ENCODE results near the gene GSG1L2.
"Not testable (repeated sequence)": the region's sequence is repeated elsewhere in the genome, so short reads cannot be mapped to it uniquely, and the experiment has no call there.

Gene GSG1L2

DNA sequence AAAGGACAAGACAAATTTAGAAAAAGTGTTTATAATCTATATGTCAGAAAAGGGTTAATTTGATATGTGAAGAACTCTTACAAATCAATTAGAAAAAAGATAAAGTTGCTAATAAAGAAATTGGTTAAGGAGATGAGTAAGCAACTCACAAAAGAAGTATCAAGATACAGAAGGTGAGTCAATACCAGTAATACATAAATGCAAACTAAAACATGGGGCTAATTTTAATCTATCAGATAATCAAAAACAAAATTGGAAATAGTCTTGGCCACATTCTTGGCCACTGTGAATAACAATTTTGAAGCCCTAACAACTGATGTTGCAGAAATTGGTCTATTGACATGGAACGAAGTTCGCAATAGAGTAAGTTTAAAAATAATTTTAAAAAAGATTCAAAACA lies 37.3 kb downstream of the GSG1L2 start:
- no peak for ATAC-seq
- no peak for TF ChIP-seq PPARA (CRISPR knock-in tag; IDR thresholded peaks at IDR 0.05; ENCODE audit: borderline replicate concordance)
- no peak for TF ChIP-seq TOX (CRISPR knock-in tag; IDR thresholded peaks at IDR 0.05; ENCODE audit: borderline replicate concordance)
- TF ChIP-seq ZNF8 (CRISPR knock-in tag; IDR thresholded peaks at IDR 0.05), result no peak
- TF ChIP-seq CSDC2 (CRISPR knock-in tag; IDR thresholded peaks at IDR 0.05), result no peak
- no peak for TF ChIP-seq ZFP30 (CRISPR knock-in tag; IDR thresholded peaks at IDR 0.05)
- no peak for TF ChIP-seq ZFP3 (CRISPR knock-in tag; IDR thresholded peaks at IDR 0.05)
- TF ChIP-seq, protein P1, sequence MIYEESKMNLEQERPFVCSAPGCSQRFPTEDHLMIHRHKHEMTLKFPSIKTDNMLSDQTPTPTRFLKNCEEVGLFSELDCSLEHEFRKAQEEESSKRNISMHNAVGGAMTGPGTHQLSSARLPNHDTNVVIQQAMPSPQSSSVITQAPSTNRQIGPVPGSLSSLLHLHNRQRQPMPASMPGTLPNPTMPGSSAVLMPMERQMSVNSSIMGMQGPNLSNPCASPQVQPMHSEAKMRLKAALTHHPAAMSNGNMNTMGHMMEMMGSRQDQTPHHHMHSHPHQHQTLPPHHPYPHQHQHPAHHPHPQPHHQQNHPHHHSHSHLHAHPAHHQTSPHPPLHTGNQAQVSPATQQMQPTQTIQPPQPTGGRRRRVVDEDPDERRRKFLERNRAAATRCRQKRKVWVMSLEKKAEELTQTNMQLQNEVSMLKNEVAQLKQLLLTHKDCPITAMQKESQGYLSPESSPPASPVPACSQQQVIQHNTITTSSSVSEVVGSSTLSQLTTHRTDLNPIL (CRISPR knock-in tag; IDR thresholded peaks at IDR 0.05; ENCODE audit: low read depth), result no peak
- no peak for TF ChIP-seq SNAI2 (CRISPR knock-in tag; IDR thresholded peaks at IDR 0.05)
- no peak for TF ChIP-seq RARB (CRISPR knock-in tag; IDR thresholded peaks at IDR 0.05)
- TF ChIP-seq OSR1 (CRISPR knock-in tag; IDR thresholded peaks at IDR 0.05), result no peak
- TF ChIP-seq ZNF70 (CRISPR knock-in tag; IDR thresholded peaks at IDR 0.05), result no peak
- TF ChIP-seq ZC3H10 (CRISPR knock-in tag; IDR thresholded peaks at IDR 0.05), result no peak
- TF ChIP-seq, protein P2, sequence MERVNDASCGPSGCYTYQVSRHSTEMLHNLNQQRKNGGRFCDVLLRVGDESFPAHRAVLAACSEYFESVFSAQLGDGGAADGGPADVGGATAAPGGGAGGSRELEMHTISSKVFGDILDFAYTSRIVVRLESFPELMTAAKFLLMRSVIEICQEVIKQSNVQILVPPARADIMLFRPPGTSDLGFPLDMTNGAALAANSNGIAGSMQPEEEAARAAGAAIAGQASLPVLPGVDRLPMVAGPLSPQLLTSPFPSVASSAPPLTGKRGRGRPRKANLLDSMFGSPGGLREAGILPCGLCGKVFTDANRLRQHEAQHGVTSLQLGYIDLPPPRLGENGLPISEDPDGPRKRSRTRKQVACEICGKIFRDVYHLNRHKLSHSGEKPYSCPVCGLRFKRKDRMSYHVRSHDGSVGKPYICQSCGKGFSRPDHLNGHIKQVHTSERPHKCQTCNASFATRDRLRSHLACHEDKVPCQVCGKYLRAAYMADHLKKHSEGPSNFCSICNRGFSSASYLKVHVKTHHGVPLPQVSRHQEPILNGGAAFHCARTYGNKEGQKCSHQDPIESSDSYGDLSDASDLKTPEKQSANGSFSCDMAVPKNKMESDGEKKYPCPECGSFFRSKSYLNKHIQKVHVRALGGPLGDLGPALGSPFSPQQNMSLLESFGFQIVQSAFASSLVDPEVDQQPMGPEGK (CRISPR knock-in tag; IDR thresholded peaks at IDR 0.05; ENCODE audit: borderline replicate concordance), result no peak
- no peak for TF ChIP-seq TCF4 (CRISPR knock-in tag; IDR thresholded peaks at IDR 0.05; ENCODE audit: borderline replicate concordance)
- TF ChIP-seq ZNF565 (CRISPR knock-in tag; conservative IDR thresholded peaks at IDR 0.05; ENCODE audit: low read depth), result no peak

DNA sequence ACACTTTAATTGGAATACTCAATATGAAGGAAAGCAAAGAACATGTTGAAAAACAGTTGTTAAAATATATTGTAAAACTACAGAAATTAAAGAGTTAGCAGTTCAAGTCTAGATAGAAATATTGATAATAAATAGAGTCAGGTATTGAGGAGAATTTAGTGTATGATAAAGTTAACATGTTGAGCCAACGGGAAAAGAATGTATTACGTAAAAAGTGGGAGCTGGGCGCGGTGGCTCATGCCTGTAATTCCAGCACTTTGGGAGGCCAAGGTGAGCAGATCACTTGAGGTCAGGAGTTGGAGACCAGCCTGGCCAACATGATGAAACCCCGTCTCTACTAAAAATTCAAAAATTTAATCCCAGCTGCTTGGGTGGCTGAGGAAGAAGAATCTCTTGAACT lies 38.4 kb downstream of the GSG1L2 start:
- not testable (repeated sequence) for ATAC-seq

DNA sequence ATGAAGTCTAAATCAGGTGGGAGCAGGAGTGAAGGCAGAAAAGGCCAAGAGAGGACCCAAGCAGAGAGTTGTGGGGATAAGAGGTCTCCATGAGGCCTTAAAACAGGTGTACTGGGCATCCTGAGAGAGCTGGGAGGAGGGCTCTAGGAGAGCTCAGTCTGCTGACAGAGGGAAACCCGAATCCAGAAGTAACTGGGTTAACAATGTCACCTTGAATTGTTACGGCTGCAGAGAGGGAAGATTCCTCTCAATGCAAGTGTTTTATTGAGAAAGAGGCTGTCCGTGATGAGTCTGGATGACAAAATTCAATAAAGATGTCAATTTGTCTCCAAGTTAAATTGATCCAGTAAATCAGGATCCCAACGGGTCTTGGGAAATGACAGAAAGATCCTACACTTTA lies 38.8 kb downstream of the GSG1L2 start:
- ATAC-seq, result no peak
- TF ChIP-seq ZC3H10 (CRISPR knock-in tag; IDR thresholded peaks at IDR 0.05), result no peak
- no peak for TF ChIP-seq RARB (CRISPR knock-in tag; IDR thresholded peaks at IDR 0.05)
- no peak for TF ChIP-seq TCF4 (CRISPR knock-in tag; IDR thresholded peaks at IDR 0.05; ENCODE audit: borderline replicate concordance)
- no peak for TF ChIP-seq PPARA (CRISPR knock-in tag; IDR thresholded peaks at IDR 0.05; ENCODE audit: borderline replicate concordance)
- TF ChIP-seq ESRRG (CRISPR knock-in tag; IDR thresholded peaks at IDR 0.05), result no peak
- TF ChIP-seq, protein P3, sequence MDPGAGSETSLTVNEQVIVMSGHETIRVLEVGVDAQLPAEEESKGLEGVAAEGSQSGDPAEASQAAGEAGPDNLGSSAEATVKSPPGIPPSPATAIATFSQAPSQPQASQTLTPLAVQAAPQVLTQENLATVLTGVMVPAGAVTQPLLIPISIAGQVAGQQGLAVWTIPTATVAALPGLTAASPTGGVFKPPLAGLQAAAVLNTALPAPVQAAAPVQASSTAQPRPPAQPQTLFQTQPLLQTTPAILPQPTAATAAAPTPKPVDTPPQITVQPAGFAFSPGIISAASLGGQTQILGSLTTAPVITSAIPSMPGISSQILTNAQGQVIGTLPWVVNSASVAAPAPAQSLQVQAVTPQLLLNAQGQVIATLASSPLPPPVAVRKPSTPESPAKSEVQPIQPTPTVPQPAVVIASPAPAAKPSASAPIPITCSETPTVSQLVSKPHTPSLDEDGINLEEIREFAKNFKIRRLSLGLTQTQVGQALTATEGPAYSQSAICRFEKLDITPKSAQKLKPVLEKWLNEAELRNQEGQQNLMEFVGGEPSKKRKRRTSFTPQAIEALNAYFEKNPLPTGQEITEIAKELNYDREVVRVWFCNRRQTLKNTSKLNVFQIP (CRISPR knock-in tag; IDR thresholded peaks at IDR 0.05; ENCODE audit: borderline replicate concordance, low read depth), result no peak
- no peak for TF ChIP-seq CSDC2 (CRISPR knock-in tag; IDR thresholded peaks at IDR 0.05)

DNA sequence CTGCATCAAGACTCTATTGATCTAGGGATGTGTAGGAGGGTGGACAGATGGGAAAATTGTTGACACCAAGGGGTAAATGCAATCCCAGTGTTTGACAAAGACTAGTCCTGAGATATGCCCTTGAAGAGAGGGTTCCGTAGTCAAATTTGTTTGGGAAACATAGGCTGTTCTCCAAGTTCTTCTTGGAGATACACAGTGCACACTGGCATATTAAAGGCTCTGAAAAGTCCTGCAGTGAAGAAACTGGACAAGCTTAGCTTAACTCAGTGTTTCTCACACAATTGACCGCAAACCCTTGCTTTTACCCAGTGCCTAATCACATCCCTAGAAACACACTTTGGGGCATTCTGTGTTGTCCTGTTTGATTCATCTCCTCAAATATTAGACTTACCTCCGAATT lies 41.3 kb downstream of the GSG1L2 start:
- TF ChIP-seq RARB (CRISPR knock-in tag; IDR thresholded peaks at IDR 0.05) (no peak), ZNF565 (CRISPR knock-in tag; conservative IDR thresholded peaks at IDR 0.05; ENCODE audit: low read depth) (no peak), ZNF70 (CRISPR knock-in tag; IDR thresholded peaks at IDR 0.05) (no peak), OSR1 (CRISPR knock-in tag; IDR thresholded peaks at IDR 0.05) (no peak), ISL1 (CRISPR knock-in tag; IDR thresholded peaks at IDR 0.05) (no peak), ARNTL (CRISPR knock-in tag; IDR thresholded peaks at IDR 0.05; ENCODE audit: borderline replicate concordance, low read depth) (no peak), ZNF8 (CRISPR knock-in tag; IDR thresholded peaks at IDR 0.05) (no peak), TCF4 (CRISPR knock-in tag; IDR thresholded peaks at IDR 0.05; ENCODE audit: borderline replicate concordance) (no peak), TOX (CRISPR knock-in tag; IDR thresholded peaks at IDR 0.05; ENCODE audit: borderline replicate concordance) (no peak), SNAI2 (CRISPR knock-in tag; IDR thresholded peaks at IDR 0.05) (no peak), ZFP3 (CRISPR knock-in tag; IDR thresholded peaks at IDR 0.05) (no peak)
- TF ChIP-seq, protein P4, sequence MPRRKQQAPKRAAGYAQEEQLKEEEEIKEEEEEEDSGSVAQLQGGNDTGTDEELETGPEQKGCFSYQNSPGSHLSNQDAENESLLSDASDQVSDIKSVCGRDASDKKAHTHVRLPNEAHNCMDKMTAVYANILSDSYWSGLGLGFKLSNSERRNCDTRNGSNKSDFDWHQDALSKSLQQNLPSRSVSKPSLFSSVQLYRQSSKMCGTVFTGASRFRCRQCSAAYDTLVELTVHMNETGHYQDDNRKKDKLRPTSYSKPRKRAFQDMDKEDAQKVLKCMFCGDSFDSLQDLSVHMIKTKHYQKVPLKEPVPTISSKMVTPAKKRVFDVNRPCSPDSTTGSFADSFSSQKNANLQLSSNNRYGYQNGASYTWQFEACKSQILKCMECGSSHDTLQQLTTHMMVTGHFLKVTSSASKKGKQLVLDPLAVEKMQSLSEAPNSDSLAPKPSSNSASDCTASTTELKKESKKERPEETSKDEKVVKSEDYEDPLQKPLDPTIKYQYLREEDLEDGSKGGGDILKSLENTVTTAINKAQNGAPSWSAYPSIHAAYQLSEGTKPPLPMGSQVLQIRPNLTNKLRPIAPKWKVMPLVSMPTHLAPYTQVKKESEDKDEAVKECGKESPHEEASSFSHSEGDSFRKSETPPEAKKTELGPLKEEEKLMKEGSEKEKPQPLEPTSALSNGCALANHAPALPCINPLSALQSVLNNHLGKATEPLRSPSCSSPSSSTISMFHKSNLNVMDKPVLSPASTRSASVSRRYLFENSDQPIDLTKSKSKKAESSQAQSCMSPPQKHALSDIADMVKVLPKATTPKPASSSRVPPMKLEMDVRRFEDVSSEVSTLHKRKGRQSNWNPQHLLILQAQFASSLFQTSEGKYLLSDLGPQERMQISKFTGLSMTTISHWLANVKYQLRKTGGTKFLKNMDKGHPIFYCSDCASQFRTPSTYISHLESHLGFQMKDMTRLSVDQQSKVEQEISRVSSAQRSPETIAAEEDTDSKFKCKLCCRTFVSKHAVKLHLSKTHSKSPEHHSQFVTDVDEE (CRISPR knock-in tag; IDR thresholded peaks at IDR 0.05), result no peak
- TF ChIP-seq, protein P2 (CRISPR knock-in tag; IDR thresholded peaks at IDR 0.05; ENCODE audit: borderline replicate concordance), result no peak
- ATAC-seq, result no peak

Data from SK-N-SH treated with all-trans-retinoic acid at 6 μM for 48 hours (cell line).